Tibial nerve (tissue), 4 donors: ENCODE data around the gene GOLM1. TPM values are rescaled to one million over a fixed set of nuclear protein-coding genes. Genes with fewer than 3 reads are reported as not detected.

Experiments used
- DNase-seq, 2 donors: peaks; one replicate each; pipeline ENCODE4 v3.0.0-alpha.2; 2019; ENCODE audit warnings: low spot score in 2 of 2
- H3K27ac ChIP-seq, 4 donors: fragments of 200-600 bp; sonication (generic) in 3 of 4; one replicate each; pipeline ENCODE4 v1.5.1; 2017 to 2019; ENCODE audit warnings: mild to moderate bottlenecking in 1 of 4
- H3K27me3 ChIP-seq, 2 donors: fragments of 200-600 bp; sonication (generic) in 1 of 2; one replicate each; pipeline versions ENCODE4 v1.5.1 to v1.6.0; 2017 to 2019
- H3K36me3 ChIP-seq, 3 donors: fragments of 200-600 bp; sonication (generic); one replicate each; pipeline ENCODE4 v1.5.1; 2018 to 2019
- H3K4me1 ChIP-seq, 4 donors: fragments of 200-600 bp; sonication (generic) in 3 of 4; one replicate each; pipeline ENCODE4 v1.5.1; 2017 to 2019
- H3K4me3 ChIP-seq, 4 donors: fragments of 200-600 bp; sonication (generic) in 3 of 4; one replicate each; pipeline ENCODE4 v1.5.1; 2017 to 2019; ENCODE audit warnings: mild to moderate bottlenecking in 1 of 4, moderate library complexity in 1 of 4
- H3K9me3 ChIP-seq, 4 donors: fragments of 200-600 bp; sonication (generic) in 3 of 4; one replicate each; pipeline ENCODE4 v1.5.1; 2017 to 2019
- EP300 ChIP-seq, 2 donors: sonication (generic); formaldehyde crosslinking; IDR thresholded peaks; one replicate each; pipeline ENCODE4 v1.6.1; 2017; ENCODE audit warnings: antibody characterized with exemption in 2 of 2, mild to moderate bottlenecking in 1 of 2
- POLR2A ChIP-seq, 2 donors: fragments of 450-650 bp; IDR thresholded peaks; one replicate each; pipeline ENCODE4 v1.6.1; 2017; ENCODE audit warnings: antibody characterized with exemption in 2 of 2, mild to moderate bottlenecking in 2 of 2, moderate library complexity in 2 of 2
- WGBS, 2 donors: methylation state at CpG; one replicate each; pipeline ENCODE4 v1.1.5; 2018; 5-methylcytosine and 5-hydroxymethylcytosine counted together
- total RNA-seq, 4 donors: library from RNA; depleted of rRNA; stranded (reverse); fragments of >200 nt; gene quantifications; one replicate each; pipeline ENCODE4 v1.1.0, GENCODE V29; 2016
- TF ChIP-seq, protein P1 (sequence below), 5 experiments: fragments of 200-600 bp in 3 of 5; fragments of 450-650 bp in 2 of 5; sonication (generic) in 3 of 5; IDR thresholded peaks; one replicate each; pipeline ENCODE4 v1.5.1; 2016 to 2019; ENCODE audit warnings: antibody characterized with exemption in 5 of 5, mild to moderate bottlenecking in 3 of 5, moderate library complexity in 2 of 5

GOLM1 gene
- total RNA-seq, 4 donors from 2014 or later, result 9.8 to 15.7 (median 12.7) TPM

DNA sequence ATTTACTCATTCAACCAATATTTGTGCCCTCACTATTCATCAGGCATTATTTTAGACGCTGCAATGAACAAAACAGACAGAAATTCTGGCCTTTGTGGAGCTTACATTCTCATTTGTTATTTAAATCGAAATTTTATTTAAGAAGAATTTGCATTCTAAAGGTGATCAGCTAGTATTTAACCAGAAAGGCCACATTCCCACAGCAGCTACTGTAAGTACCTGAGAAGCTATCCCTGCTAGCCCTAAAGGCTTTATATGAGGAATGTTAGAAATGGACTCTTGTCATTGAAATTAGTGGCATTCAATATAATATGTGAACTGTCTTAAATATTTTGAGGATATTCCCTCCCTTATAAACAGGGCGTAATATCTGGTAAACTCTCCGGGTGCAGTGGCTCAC lies 35.0 kb upstream of the GOLM1 start:
- 83 to 85% methylated on average over 4 of the region's 4 CpGs for WGBS, 2 donors
- TF ChIP-seq, protein P1, sequence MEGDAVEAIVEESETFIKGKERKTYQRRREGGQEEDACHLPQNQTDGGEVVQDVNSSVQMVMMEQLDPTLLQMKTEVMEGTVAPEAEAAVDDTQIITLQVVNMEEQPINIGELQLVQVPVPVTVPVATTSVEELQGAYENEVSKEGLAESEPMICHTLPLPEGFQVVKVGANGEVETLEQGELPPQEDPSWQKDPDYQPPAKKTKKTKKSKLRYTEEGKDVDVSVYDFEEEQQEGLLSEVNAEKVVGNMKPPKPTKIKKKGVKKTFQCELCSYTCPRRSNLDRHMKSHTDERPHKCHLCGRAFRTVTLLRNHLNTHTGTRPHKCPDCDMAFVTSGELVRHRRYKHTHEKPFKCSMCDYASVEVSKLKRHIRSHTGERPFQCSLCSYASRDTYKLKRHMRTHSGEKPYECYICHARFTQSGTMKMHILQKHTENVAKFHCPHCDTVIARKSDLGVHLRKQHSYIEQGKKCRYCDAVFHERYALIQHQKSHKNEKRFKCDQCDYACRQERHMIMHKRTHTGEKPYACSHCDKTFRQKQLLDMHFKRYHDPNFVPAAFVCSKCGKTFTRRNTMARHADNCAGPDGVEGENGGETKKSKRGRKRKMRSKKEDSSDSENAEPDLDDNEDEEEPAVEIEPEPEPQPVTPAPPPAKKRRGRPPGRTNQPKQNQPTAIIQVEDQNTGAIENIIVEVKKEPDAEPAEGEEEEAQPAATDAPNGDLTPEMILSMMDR (IDR thresholded peaks at IDR 0.05), result no peak
- no peak for TF ChIP-seq EP300 (IDR thresholded peaks at IDR 0.05)
- TF ChIP-seq POLR2A (IDR thresholded peaks at IDR 0.05), result no peak

DNA sequence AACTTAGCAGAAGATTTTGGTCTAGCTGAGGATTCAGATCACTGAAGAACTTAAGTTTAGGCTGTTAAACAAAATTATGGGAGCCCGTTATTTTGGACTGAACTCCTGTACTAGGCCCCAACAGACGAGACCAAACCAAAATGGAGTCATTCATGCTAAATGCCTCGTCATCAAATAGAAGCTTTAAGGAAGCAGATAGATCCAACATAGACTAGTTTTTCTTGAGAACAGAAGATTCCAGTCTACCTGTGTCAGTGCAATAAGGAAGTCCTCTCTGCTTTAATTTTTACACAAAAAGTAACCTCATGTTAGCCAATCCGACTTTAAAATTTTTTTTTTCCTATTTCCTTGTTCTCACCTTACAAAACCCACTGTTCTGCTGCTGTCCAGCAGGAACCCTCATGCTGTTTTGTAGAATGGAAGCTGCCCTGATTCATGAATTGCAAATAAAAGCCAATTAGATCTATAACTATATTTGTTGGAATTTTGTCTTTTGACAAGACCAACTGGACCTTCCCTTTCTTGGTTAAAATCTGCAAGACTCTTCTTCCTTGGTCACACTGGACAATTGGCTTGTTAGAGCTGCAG lies 29.0 kb upstream of the GOLM1 start:
- TF ChIP-seq POLR2A (IDR thresholded peaks at IDR 0.05) (no peak), EP300 (IDR thresholded peaks at IDR 0.05) (no peak)
- TF ChIP-seq, protein P1 (IDR thresholded peaks at IDR 0.05), result no peak
- 91 to 92% methylated on average over 4 of the region's 4 CpGs for WGBS, 2 donors
- H3K4me3 ChIP-seq, result no peak overlapping the region
- no peak for DNase-seq
- no peak overlapping the region for H3K27ac ChIP-seq
- no peaks in the 10 kb centered on the region for H3K36me3 ChIP-seq
- no peaks in the 10 kb centered on the region for H3K9me3 ChIP-seq
- no peaks in the 10 kb centered on the region for H3K27me3 ChIP-seq
- peaks cover 0 to 13% (median 0%) of the 10 kb centered on the region in 4 donors for H3K4me1 ChIP-seq

More for the DNA sequence above, 35.0 kb upstream of the GOLM1 start:
- H3K4me3 ChIP-seq, result no peak overlapping the region
- H3K9me3 ChIP-seq, result no peaks in the 10 kb centered on the region
- DNase-seq, result no peak
- H3K27me3 ChIP-seq, result no peaks in the 10 kb centered on the region
- no peaks in the 10 kb centered on the region for H3K36me3 ChIP-seq
- no peak overlapping the region for H3K27ac ChIP-seq
- H3K4me1 ChIP-seq, result no peaks in the 10 kb centered on the region

DNA sequence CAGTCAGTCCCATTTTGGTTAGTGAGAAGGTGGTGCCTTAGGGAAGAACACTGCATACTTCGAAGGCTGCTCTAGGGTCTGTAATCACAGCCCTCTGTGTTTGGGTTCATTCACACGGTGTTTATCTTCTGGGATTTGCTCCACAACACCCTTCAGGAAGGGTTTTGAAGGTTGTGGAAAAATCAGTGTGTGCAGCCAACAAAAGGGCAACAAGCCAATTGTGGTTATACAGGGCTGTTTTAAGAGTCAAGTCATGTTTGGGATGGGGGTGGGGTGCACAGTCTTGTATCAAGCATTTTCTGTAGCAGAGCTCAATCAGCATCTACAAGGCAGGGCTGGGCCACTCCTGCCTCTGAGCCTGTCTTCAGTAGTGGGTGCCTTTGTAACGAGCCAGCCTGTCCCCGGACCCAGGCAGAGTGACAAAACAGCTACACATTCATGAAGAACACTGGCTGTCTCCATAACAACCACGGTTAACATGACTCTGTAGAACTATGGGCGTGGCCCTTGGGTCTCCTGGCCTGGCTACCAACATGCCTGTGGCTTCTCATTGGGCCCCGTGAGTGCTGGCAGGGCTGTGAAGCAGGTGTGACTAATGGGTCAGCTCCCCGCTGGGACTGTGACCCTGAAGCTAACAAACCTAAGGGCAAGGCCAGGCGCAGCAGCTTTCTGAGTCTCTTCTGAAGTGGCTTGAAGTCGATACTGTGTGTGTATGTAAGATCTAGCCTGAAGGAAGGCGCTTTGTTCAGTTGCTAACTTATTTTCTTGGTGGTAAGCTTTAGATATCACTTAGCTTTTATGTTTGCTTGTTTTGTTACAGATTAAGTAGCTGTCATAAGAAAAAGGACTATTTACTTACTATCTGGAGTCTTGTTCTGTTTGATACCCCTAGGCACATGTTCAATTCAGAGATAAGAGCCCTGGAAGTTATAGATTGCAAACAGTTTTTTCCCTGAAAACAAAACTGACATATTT lies 27.9 kb upstream of the GOLM1 start:
- H3K9me3 ChIP-seq, result no peaks in the 10 kb centered on the region
- no peak overlapping the region for H3K4me3 ChIP-seq
- no peak for TF ChIP-seq EP300 (IDR thresholded peaks at IDR 0.05)
- H3K27me3 ChIP-seq, result no peaks in the 10 kb centered on the region
- DNase-seq, result peak; percentile 19 to 23
- peak overlapping the region in 2 of 4 donors; percentile 11 to 38 for H3K27ac ChIP-seq
- peaks cover 0 to 13% (median 0%) of the 10 kb centered on the region in 4 donors for H3K4me1 ChIP-seq
- H3K36me3 ChIP-seq, result no peaks in the 10 kb centered on the region
- WGBS, 2 donors, result 35 to 46% methylated on average over 10 to 11 of the region's 11 CpGs

DNA sequence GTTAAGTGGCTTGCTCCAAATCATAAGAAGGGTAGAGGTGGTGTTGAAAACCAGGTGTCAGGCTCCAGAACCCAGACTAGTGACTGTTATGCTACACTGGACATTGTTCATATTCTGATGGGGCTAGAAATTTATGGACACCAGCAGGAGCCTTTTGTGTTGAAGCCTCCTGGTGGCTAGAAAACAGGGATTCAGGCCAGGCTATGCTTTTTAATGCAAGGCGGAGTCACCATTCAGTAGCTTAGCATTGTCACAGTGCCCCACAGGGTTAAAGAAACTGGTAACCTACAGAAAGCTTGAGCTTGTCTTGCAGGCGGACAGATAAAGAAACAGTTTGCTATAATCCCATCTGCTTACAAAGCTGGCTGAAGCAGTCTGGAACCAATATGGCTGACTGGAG lies 23.0 kb upstream of the GOLM1 start:
- no peak for TF ChIP-seq EP300 (IDR thresholded peaks at IDR 0.05)
- Histone ChIP-seq H3K4me1 (peaks cover 0 to 10% (median 0%) of the 10 kb centered on the region in 4 donors), H3K27ac (no peak overlapping the region), H3K36me3 (no peaks in the 10 kb centered on the region), H3K27me3 (no peaks in the 10 kb centered on the region), H3K4me3 (no peak overlapping the region), H3K9me3 (no peaks in the 10 kb centered on the region)
- WGBS, 2 donors, result 80 to 97% methylated on average over 2 of the region's 2 CpGs
- no peak for DNase-seq

DNA sequence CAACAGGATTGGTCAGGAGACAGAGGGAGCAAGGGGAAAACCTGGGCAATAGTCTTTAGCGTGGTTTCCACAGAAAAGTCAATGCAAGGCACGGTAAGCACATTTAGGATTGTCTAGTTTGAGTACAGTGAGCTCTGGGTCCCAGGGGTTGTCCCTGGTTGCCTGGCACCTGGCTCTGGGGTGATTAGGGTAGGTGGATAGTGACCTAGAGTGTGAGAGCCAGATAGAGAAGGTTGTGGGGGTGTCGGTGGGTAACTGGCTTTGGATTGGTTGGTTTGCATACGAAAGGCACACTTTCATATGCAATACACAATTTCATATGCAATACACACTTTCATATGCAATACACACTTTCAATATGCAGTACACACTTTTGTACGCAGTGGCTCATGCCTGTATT lies 20.1 kb upstream of the GOLM1 start:
- no peaks in the 10 kb centered on the region for H3K9me3 ChIP-seq
- DNase-seq, result no peak
- H3K4me1 ChIP-seq, result no peaks in the 10 kb centered on the region
- no peaks in the 10 kb centered on the region for H3K27me3 ChIP-seq
- 88 to 94% methylated on average over 5 of the region's 5 CpGs for WGBS, 2 donors
- H3K4me3 ChIP-seq, result no peak overlapping the region
- no peaks in the 10 kb centered on the region for H3K36me3 ChIP-seq
- H3K27ac ChIP-seq, result no peak overlapping the region
- TF ChIP-seq POLR2A (IDR thresholded peaks at IDR 0.05) (no peak), EP300 (IDR thresholded peaks at IDR 0.05) (no peak)
- TF ChIP-seq, protein P1 (IDR thresholded peaks at IDR 0.05), result no peak

DNA sequence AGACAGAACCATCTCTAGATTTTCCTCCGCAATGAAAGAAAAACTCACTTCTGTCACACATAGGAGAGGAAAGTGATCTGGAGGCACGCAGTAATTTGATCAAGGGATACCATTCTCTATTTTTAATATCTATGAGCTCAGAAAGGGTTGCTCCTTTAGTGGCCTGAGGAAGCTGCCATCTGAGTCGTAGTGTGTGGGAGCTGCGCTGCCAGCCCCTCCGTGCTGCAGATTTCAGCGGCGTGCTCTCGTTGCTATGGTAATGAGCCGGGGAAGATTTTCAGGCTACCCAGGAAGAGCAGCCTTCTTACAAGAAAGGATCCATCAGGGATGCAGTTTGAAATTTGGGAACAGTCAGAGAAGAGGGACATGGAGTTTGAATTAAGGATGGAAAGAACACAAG lies 17.1 kb upstream of the GOLM1 start:
- Histone ChIP-seq H3K27me3 (no peaks in the 10 kb centered on the region), H3K36me3 (no peaks in the 10 kb centered on the region), H3K4me3 (no peak overlapping the region), H3K4me1 (no peaks in the 10 kb centered on the region), H3K27ac (no peak overlapping the region), H3K9me3 (no peaks in the 10 kb centered on the region)
- TF ChIP-seq POLR2A (IDR thresholded peaks at IDR 0.05) (no peak), EP300 (IDR thresholded peaks at IDR 0.05) (no peak)
- TF ChIP-seq, protein P1 (IDR thresholded peaks at IDR 0.05), result no peak
- 51 to 57% methylated on average over 9 of the region's 9 CpGs for WGBS, 2 donors
- DNase-seq, result no peak
